GM21381 (cell line): ENCODE measurements around the gene KCNG2.

Experiments used
- ATAC-seq: cut with Tn5 transposase; IDR thresholded peaks from one replicate; pipeline ENCODE4 v1.9.1; 2021; ENCODE audit warnings: mild to moderate bottlenecking, moderate library complexity; ENCODE audit not compliant: unreplicated experiment

Gene KCNG2

DNA sequence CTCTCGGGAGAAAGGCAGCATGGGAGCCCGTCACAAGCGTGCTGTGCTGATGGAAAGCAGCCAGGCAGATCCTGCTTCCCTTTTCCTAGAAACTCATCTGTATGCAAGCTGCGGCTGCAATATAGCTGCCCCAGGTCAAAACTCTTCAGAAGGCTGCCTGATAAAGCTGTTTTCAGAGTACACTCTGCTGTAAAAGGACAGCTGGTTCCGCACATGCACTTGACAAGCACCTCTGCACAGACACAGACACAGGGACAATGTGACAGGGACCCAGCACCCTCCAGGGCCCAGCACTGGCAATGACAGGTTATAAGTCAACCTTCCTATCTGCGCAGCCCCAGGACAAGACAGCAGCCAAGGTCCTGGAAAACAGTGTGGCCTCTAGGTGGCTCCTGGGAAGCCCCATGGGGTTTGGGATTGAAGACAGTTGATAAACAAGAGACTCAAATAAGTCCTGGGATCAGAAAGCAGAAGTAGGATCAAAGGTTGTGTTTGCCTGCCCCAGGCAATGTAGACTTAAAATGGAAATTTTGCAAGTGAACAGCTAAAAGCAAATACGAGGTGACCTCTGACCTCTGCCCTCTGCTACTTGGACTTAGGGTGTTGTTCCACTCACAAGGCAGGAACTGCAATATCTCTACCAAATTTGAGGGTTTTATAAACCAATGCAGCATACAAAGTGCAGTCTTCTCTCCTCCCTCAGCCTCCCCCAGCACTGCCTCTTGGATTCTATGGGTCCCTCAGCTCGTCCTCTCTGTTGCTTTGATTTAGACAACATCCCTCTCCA is 136.8 kb downstream of the KCNG2 start:
- no peak for ATAC-seq

GRCh38 chr18:79935098-79935480 is 137.4 kb downstream of the KCNG2 start:
- no peak for ATAC-seq

- ATAC-seq: no peak
Measured at GRCh38 chr18:79935499-79935898, 137.8 kb downstream of the KCNG2 start.

GRCh38 chr18:79935925-79936324 is 138.2 kb downstream of the KCNG2 start:
- no peak for ATAC-seq

DNA sequence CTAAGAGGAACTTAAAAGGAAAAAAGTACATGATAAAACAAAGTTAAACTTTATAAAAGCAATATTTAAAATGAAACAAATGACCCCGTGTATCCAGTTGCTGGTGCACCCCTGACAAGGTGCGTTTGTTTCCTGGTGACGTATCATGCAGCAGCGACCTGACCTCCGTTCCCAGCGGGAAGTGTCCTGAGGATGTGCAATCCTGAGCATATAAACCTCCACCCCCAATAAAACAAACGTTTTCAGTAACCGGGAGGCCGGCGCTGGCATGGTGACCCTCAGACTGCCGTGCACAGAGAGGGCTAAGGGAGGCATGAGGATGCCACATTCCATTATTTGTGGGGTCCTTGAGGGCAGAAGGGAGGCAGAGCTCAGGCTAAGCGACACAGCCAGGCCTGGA is 138.9 kb downstream of the KCNG2 start:
- no peak for ATAC-seq

DNA sequence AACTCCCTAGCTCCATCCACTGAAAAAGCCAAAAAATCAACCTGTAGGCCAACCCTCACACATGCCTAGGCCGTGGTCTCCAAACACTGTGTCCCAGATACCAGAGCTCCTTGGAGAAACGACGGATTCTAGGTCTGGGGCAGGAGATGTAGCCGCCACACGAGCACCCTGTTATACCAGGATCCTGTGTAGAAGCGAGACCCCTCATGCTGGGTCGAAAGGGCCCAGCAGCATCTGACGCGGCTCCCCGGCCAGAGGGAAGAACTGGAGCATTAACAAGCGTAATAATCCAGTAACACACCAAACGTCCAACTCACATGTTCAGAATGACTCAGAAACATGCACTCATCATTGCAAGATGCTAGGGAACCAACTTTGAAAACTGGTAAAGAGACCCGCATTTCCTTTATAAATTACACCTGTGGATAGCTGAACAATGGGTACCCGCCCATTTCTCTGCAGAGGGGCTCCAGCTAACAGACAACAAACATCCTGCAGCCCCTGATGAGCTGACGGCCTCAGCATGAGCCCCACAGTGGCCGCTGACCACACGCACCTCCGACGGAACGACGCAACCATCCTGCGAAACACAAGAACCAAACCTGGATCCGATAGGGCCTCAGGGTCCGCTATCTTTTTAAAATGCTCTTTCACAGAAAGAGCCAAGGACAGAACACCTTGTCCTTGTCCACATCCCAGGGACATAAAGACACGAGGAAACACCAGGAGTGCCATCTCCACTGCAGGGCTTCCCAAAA is 139.5 kb downstream of the KCNG2 start:
- ATAC-seq: no peak

DNA sequence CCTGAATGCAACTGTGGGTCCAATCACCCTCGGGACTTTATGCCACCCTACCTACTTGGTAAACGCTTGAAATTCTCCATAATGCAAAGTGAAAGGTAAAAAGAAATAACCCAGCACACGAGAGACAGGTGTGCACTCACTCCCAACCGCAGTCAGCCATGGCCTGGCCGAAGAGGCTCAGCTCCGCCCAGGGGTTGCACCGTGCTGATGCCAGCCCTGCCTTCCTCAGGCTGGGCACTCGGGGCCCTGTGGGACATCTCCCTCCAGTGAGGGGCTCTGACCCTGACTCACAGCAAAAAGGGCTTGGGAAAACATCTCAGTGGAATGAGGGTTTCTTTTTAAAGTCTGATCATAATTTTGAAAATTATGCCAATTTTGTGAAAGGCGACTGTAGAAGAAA is 140.5 kb downstream of the KCNG2 start:
- no peak for ATAC-seq

DNA sequence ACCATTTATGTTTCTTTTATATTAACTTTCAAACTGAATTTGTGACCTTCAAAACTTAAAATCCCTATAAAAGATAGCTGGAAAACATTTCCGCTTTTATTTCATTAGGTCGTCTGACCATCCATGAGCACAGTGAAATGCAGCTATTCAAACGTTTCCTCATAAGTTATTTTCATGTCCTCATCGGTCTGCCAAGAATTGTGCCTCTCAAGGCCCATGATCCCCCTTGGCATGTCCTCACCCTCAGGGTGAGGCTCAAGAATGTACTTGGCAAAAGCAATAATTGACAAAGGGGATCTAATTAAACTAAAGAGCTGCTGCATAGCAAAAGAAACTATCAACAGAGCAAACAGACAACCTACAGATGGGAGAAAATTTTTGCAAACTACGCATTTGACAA is 141.4 kb downstream of the KCNG2 start:
- no peak for ATAC-seq

GRCh38 chr18:79940126-79940813 is 142.5 kb downstream of the KCNG2 start:
- no peak for ATAC-seq

DNA sequence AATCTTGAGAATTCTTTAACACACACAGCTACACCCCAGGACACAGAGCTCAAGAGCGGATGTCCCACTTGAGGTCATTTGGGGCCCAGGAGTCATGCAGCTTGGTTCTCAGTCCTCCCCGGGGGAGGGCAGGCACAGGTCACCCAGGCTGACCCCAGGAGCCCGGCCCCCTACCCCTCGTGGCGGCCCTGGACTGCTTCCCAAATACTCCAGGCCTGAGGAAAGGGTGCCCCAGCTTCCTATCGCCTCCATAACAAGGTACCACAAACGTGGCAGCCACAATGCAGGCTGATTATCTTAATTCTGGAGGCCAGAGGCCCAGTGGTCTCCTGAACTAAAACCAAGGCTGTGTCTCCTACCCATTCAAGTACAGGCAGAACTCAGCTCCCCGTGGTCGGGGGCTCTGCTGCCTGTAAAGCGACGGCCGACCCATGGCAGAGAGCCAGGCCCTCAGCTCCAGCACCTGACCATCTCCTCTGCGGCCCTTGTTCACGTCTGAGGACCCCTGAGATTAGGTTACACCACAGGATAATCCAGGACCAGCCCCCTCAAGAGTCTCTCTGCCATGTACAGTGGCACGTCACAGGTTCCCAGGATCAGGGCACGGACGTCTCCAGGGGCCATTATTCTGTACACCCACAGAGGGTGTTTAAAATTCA is 143.2 kb downstream of the KCNG2 start:
- no peak for ATAC-seq

DNA sequence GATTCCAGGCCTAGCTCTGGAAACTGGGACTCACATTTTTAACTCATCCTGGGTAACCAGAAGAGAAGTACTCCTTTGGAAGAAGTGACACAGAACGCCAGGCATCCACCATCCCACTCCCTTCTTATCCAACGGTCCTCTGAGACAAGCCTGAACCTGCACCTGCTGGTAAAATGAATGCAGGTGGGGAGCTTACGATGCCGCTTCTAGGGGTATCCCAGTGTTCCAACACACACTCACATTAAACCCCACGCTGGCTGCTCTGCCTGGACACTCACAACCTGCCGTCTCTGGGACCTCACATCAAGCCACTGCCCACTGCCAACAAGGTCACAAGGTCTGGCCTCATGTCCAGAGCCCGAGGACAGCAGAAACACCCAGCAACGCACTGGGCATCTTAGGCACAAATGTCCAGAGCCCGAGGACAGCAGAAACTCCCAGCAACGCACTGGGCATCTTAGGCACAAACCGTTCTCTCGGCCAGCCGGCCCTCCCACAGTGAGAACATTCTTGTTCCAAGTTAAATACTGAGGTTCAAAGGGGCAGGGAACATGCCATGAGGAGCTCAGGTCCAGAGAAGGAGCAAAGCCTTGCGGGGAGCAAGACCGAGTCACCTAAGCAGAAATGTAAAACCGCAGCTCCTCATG is 143.9 kb downstream of the KCNG2 start:
- ATAC-seq: no peak

DNA sequence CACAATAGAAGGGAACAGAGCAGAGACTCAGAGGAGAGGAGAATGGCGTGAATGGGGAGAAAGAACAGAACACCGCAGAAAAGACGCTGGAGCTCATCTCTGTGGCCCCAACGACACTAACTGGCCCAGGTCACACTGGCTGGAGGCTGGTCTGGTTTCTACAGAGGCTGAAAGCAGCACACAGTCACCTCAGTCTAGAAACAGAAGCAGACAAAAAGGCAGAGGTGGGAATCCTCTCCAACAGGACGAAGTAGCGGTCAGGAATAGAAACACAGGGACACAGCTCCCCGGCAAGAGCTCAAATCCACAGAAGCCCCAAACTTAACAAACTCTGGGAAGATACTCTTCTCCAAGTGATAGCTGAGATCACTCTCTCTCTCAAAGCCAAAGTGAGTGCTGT is 144.5 kb downstream of the KCNG2 start:
- no peak for ATAC-seq

GRCh38 chr18:79942786-79943607 is 145.3 kb downstream of the KCNG2 start:
- no peak for ATAC-seq

DNA sequence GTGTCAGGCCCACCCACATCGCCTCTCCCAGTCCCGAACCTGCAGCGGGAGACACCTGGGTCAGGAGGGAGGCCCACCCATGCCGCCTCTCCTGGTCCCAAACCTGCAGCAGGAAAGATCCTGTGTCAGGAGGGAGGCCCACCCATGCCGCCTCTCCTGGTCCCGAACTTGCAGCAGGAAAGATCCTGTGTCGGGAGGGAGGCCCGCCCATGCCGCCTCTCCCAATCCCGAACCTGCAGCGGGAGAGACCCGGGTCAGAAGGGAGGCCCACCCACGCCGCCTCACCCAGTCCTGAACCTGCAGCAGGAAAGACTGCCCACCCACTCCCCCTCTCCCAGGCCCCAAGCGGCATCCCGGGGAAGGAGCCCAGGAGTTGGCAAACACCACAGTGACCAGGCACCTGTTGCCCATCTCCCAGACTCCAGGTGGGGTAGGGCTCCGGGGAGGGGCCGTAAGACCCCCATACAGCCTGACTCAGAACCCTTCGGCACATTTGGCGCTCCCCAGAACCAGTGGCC is 145.9 kb downstream of the KCNG2 start:
- no peak for ATAC-seq

DNA sequence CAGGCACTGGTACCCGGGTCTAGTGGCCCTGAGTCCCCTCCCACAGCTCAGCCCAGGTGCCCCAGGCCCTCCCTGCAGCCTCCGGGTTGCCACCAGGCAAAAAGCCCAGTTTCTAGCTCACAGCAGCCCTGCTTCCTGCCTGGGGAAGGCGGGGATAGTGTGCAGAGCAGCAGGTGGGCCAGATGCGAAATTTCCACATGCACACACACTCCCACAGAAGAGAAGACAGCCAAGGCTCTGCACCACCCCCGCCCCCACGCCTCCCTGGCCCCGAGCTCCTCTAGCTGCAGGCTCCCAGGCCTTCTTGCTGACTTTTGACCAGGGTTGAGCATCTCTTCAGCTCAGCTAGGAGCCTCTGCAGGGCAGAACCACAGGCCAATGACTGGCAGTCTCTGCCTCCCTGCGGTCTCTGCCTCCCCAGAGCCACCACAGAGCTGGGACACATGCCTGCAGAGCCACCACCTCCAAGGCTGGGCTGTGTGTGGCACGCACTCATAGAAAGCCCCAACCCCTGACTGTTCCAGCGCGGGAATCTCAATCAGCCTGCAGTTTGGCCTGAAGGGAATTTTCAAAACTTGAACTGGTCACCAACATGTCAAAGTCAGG is 146.5 kb downstream of the KCNG2 start:
- ATAC-seq: no peak

GRCh38 chr18:79944746-79945117 is 147.0 kb downstream of the KCNG2 start:
- ATAC-seq: no peak

DNA sequence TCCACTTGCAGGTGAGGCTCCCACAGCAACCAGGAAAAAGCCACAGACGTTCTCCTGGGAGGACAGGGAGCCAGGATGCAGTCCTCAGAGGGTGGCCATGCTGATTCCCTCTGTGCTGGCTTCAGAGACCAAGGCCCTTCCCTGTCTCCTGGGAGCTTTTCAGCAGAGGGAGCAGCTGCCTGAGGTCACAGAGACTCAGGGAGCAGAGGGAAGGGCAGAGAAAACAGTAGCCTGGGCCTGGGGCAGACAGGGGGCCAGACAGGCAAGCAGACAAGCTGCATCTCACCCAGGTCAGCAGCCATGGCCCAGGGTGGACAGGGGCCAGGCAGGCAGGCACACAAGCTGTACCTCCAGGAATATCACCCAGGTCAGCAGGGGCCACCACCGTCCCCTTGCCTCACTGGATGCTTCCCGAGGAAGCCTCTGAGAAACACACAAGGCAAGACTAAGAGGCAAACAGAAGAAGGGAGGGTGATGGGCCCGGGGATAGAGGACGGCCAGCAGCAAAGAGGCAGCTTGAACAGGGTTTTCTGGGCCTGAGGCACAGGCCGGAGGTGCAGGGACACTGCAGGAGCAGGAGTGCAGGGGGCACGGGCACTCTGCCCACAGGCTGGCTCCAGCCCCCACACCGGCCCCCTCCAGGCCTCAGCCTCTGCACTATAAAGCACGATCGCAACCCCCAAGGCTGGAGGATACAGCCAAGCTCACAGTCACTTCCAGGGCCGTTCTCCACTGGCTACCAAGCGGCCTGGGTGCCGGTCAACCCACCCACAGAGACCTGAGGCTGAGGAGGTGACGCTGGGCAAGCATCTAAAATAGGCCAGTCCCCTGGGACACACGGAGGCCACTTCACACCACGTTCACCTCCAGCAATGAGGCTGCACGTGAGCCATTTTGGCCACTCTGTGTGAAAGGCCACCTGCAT is 147.6 kb downstream of the KCNG2 start:
- ATAC-seq: no peak

DNA sequence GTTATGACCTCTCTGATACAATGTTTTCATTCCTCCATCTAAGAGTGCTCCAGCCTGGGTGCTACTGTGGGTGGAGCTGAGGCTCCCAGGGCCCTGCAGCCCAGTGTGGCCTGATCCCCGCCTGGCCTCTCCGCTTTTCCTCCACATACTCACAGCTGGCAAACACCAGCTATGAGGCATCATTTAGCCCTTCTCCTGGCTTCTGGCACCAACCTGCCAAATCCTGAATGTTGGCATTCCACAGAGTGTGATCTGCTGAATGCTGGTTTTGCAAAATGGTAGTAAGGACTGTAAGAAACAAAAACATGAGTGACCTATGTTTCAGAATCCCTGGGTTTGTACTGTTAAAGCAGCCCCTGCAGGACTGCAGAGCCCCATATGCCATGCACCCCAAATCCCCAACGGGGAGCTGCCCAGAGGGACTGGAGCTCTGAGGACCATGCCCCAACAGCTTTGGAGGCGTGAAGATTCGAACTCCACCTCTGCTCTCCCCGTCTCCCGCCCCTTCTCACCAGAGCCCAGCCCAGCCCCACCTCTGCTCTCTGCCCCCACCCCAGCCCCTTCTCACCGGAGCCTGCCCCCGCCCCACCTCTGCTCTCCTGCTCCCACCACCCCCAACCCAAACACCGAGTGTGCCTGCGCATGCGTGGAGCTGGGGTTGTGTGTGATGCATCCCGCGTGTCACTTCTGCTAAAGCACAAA is 149.5 kb downstream of the KCNG2 start:
- ATAC-seq: no peak
